Measurements from ENCODE around the gene TLR5. TPM values are rescaled to one million over a fixed set of nuclear protein-coding genes. Genes with fewer than 3 reads are reported as not detected.
"Not testable (repeated sequence)": the region's sequence is repeated elsewhere in the genome, so short reads cannot be mapped to it uniquely, and the experiment has no call there.

TLR5 gene
- total RNA-seq, result 16.4 TPM

GRCh38 chr1:223142795-223143536, at the start of gene TLR5:
TSS of gene TLR5 (minus strand) at chr1:223143248. CDS start at chr1:223113031, 30,217 bp downstream.
- ATAC-seq (peak; percentile 92), DNase-seq (ENCODE audit: low spot score) (peak; percentile 94)
- intact Hi-C loops (cut with DNase I), result no loop called here

GRCh38 chr1:223189903-223190724, 47.1 kb upstream of the TLR5 start:
- intact Hi-C loops (cut with DNase I), result no loop called here
- ATAC-seq (no peak), DNase-seq (ENCODE audit: low spot score) (no peak)

- DNase-seq (ENCODE audit: low spot score) (no peak), ATAC-seq (no peak)
- intact Hi-C loops (cut with DNase I), result no loop called here
Measured at GRCh38 chr1:223189525-223189902, 46.5 kb upstream of the TLR5 start.

GRCh38 chr1:223188618-223189356, 45.7 kb upstream of the TLR5 start:
- DNase-seq (ENCODE audit: low spot score), result no peak
- intact Hi-C loops (cut with DNase I), result no loop called here
- no peak for ATAC-seq

GRCh38 chr1:223186800-223187199, 43.8 kb upstream of the TLR5 start:
- intact Hi-C loops (cut with DNase I), result no loop called here
- no peak for DNase-seq (ENCODE audit: low spot score)
- no peak for ATAC-seq

GRCh38 chr1:223183268-223183862, 40.3 kb upstream of the TLR5 start:
- ATAC-seq, result no peak
- intact Hi-C loops (cut with DNase I), result no loop called here
- no peak for DNase-seq (ENCODE audit: low spot score)

- peak; percentile 92 for ATAC-seq
- no peak for DNase-seq (ENCODE audit: low spot score)
- intact Hi-C loops (cut with DNase I), result no loop called here
Measured at GRCh38 chr1:223180731-223181321, 37.8 kb upstream of the TLR5 start.

- ATAC-seq (no peak), DNase-seq (ENCODE audit: low spot score) (no peak)
- intact Hi-C loops (cut with DNase I), result no loop called here
Measured at GRCh38 chr1:223179786-223180185, 36.7 kb upstream of the TLR5 start.

GRCh38 chr1:223179280-223179679, 36.2 kb upstream of the TLR5 start:
- intact Hi-C loops (cut with DNase I), result no loop called here
- DNase-seq (ENCODE audit: low spot score), result no peak
- ATAC-seq, result no peak

GRCh38 chr1:223177681-223178080, 34.6 kb upstream of the TLR5 start:
- intact Hi-C loops (cut with DNase I), result no loop called here
- ATAC-seq (peak; percentile 33), DNase-seq (ENCODE audit: low spot score) (no peak)

- intact Hi-C loops (cut with DNase I), result no loop called here
- DNase-seq (ENCODE audit: low spot score) (no peak), ATAC-seq (no peak)
Measured at GRCh38 chr1:223176437-223176836, 33.4 kb upstream of the TLR5 start.

GRCh38 chr1:223175633-223176032, 32.6 kb upstream of the TLR5 start:
- no peak for DNase-seq (ENCODE audit: low spot score)
- intact Hi-C loops (cut with DNase I), result no loop called here
- peak; percentile 88 for ATAC-seq

- intact Hi-C loops (cut with DNase I), result no loop called here
- ATAC-seq (peak; percentile 80), DNase-seq (ENCODE audit: low spot score) (no peak)
Measured at GRCh38 chr1:223175032-223175431, 32.0 kb upstream of the TLR5 start.

- ATAC-seq; intact Hi-C loops (cut with DNase I); DNase-seq (ENCODE audit: low spot score): not testable (repeated sequence)
Measured at GRCh38 chr1:223169458-223169857, 26.4 kb upstream of the TLR5 start.

- ATAC-seq, result no peak
- intact Hi-C loops (cut with DNase I), result no loop called here
- DNase-seq (ENCODE audit: low spot score), result no peak
Measured at GRCh38 chr1:223161321-223161720, 18.3 kb upstream of the TLR5 start.

- no peak for DNase-seq (ENCODE audit: low spot score)
- ATAC-seq, result no peak
- intact Hi-C loops (cut with DNase I), result no loop called here
Measured at GRCh38 chr1:223156343-223156742, 13.3 kb upstream of the TLR5 start.

GRCh38 chr1:223155153-223155552, 12.1 kb upstream of the TLR5 start:
- no peak for DNase-seq (ENCODE audit: low spot score)
- intact Hi-C loops (cut with DNase I), result no loop called here
- ATAC-seq, result no peak

- ATAC-seq (no peak), DNase-seq (ENCODE audit: low spot score) (no peak)
- intact Hi-C loops (cut with DNase I), result no loop called here
Measured at GRCh38 chr1:223153177-223154119, 10.4 kb upstream of the TLR5 start.
